Neuronal stem cell (in vitro differentiated cells): ENCODE data around the gene CLN6.
A peak's percentile ranks its signal among the peaks of the same experiment; 100 is the strongest.

Experiments used
- DNase-seq: peaks from one replicate; pipeline ENCODE4 v3.0.0-alpha.2; 2013; ENCODE audit warnings: low spot score
- H2AFZ ChIP-seq: one replicate; pipeline ENCODE4 v1.6.1; 2013; ENCODE audit warnings: mild to moderate bottlenecking, low read length, inconsistent platforms
- H2AK5ac ChIP-seq: 2 replicates; pipeline ENCODE4 v1.6.1; 2013; ENCODE audit warnings: low read depth, mild to moderate bottlenecking, inconsistent platforms, low read length, moderate library complexity, mixed read lengths
- H2BK120ac ChIP-seq: 2 replicates; pipeline ENCODE4 v1.6.1; 2013; ENCODE audit warnings: low read depth, mild to moderate bottlenecking, inconsistent platforms, low read length, moderate library complexity, mixed read lengths
- H2BK12ac ChIP-seq: one replicate; pipeline ENCODE4 v1.6.1; 2013; ENCODE audit warnings: low read length, inconsistent platforms
- H2BK15ac ChIP-seq: 2 replicates; pipeline ENCODE4 v1.6.1; 2013; ENCODE audit warnings: mild to moderate bottlenecking, low read length, inconsistent platforms, mixed read lengths
- H2BK5ac ChIP-seq: one replicate; pipeline ENCODE4 v1.6.1; 2013; ENCODE audit warnings: inconsistent platforms, mild to moderate bottlenecking, low read length, moderate library complexity
- H3K14ac ChIP-seq: one replicate; pipeline ENCODE4 v1.6.1; 2013; ENCODE audit warnings: low read length, inconsistent platforms
- H3K18ac ChIP-seq: 2 replicates; pipeline ENCODE4 v1.6.1; 2013; ENCODE audit warnings: low read length, inconsistent platforms
- H3K23ac ChIP-seq: 2 replicates; pipeline ENCODE4 v1.6.1; 2013; ENCODE audit warnings: low read depth, mild to moderate bottlenecking, mixed read lengths, low read length, inconsistent platforms; ENCODE audit not compliant: poor library complexity
- H3K27ac ChIP-seq: replicated peaks from 3 replicates; pipeline ENCODE4 v1.5.1; 2013; ENCODE audit warnings: low read length, inconsistent platforms
- H3K27me3 ChIP-seq, 3 experiments: 2 replicates each; pipeline ENCODE4 v1.6.1; 2013; ENCODE audit warnings: low read length in 3 of 3, mild to moderate bottlenecking in 2 of 3, inconsistent platforms in 1 of 3, low read depth in 1 of 3, mixed read lengths in 1 of 3, moderate library complexity in 1 of 3; ENCODE audit not compliant: control insufficient read depth in 3 of 3, insufficient read depth in 3 of 3
- H3K36me3 ChIP-seq, 2 donors: replicated peaks in 1 of 2; 2 replicates each; pipeline ENCODE4 v1.6.1; 2013; ENCODE audit warnings: low read length in 2 of 2; ENCODE audit not compliant: control insufficient read depth in 2 of 2, insufficient read depth in 2 of 2
- H3K4ac ChIP-seq: 2 replicates; pipeline ENCODE4 v1.6.1; 2013; ENCODE audit warnings: inconsistent platforms, mild to moderate bottlenecking, low read length, moderate library complexity
- H3K4me1 ChIP-seq, 2 donors: 1 replicate in 1 of 2; 2 replicates in 1 of 2; pipeline ENCODE4 v1.6.1; 2013; ENCODE audit warnings: low read length in 2 of 2, low read depth in 1 of 2; ENCODE audit not compliant: control insufficient read depth in 2 of 2, insufficient read depth in 1 of 2
- H3K4me2 ChIP-seq: one replicate; pipeline ENCODE4 v1.6.1; 2013; ENCODE audit warnings: mild to moderate bottlenecking, low read length, inconsistent platforms; ENCODE audit not compliant: insufficient read depth, poor library complexity, severe bottlenecking
- H3K4me3 ChIP-seq, 2 donors: 2 replicates each; pipeline ENCODE4 v1.5.1; 2013; ENCODE audit warnings: low read length in 2 of 2, mild to moderate bottlenecking in 2 of 2, inconsistent platforms in 1 of 2, moderate library complexity in 1 of 2
- H3K79me1 ChIP-seq: one replicate; pipeline ENCODE4 v1.6.1; 2013; ENCODE audit warnings: low read depth, mild to moderate bottlenecking, inconsistent platforms, low read length, moderate library complexity
- H3K9ac ChIP-seq: one replicate; pipeline ENCODE4 v1.6.1; 2013; ENCODE audit warnings: mild to moderate bottlenecking, low read depth, low read length, inconsistent platforms; ENCODE audit not compliant: poor library complexity
- H3K9me3 ChIP-seq, 2 donors: replicated peaks in 1 of 2; 2 replicates each; pipeline versions ENCODE3 to v1.6.1; 2013; ENCODE audit warnings: low read length in 2 of 2, mild to moderate bottlenecking in 2 of 2, inconsistent platforms in 1 of 2, low read depth in 1 of 2, mixed read lengths in 1 of 2, moderate library complexity in 1 of 2; ENCODE audit not compliant: control insufficient read depth in 2 of 2, insufficient read depth in 1 of 2
- H4K8ac ChIP-seq: one replicate; pipeline ENCODE4 v1.6.1; 2013; ENCODE audit warnings: low read depth, mild to moderate bottlenecking, inconsistent platforms, low read length, moderate library complexity
- H4K91ac ChIP-seq: one replicate; pipeline ENCODE4 v1.6.1; 2013; ENCODE audit warnings: low read length, low read depth, mild to moderate bottlenecking, inconsistent platforms; ENCODE audit not compliant: poor library complexity
- WGBS, 2 donors: extraction: QIAGEN DNeasy Blood & Tissue Kit; methylation state at CpG; one replicate each; pipeline ENCODE4 v1.1.7; 2013; ENCODE audit warnings: missing lambda C conversion rate in 2 of 2, mixed read lengths in 1 of 2; ENCODE audit not compliant: insufficient read length in 2 of 2, insufficient replicate concordance in 1 of 2; ENCODE audit errors: extremely low coverage in 2 of 2; 5-methylcytosine and 5-hydroxymethylcytosine counted together

Gene CLN6

GRCh38 chr15:68208636-68209240 lies 20.8 kb downstream of the CLN6 start:
- H3K4ac ChIP-seq, result no peak overlapping the region
- H2BK15ac ChIP-seq, result no peak overlapping the region
- H3K4me3 ChIP-seq, result no peak overlapping the region
- H3K27ac ChIP-seq, result no peak overlapping the region
- peak overlapping the region; percentile 42 for H3K18ac ChIP-seq
- H3K36me3 ChIP-seq, result peaks cover 8 to 68% of the 10 kb centered on the region in 2 donors
- H3K79me1 ChIP-seq, result peaks cover 14% of the 10 kb centered on the region
- no peaks in the 10 kb centered on the region for H3K27me3 ChIP-seq
- peaks cover 0 to 18% of the 10 kb centered on the region in 2 donors for H3K4me1 ChIP-seq
- no peak overlapping the region for H2BK5ac ChIP-seq
- no peak overlapping the region for H2BK12ac ChIP-seq
- WGBS, 2 donors, result no CpG with 5 or more reads among the region's 13 CpGs
- H3K9me3 ChIP-seq, result no peaks in the 10 kb centered on the region
- no peak overlapping the region for H3K9ac ChIP-seq
- no peak overlapping the region for H4K8ac ChIP-seq
- no peak overlapping the region for H2AK5ac ChIP-seq
- no peak overlapping the region for H2BK120ac ChIP-seq
- no peak overlapping the region for H4K91ac ChIP-seq
- no peak overlapping the region for H2AFZ ChIP-seq
- no peak overlapping the region for H3K4me2 ChIP-seq
- no peak for DNase-seq
- H3K14ac ChIP-seq, result no peak overlapping the region
- H3K23ac ChIP-seq, result no peak overlapping the region

GRCh38 chr15:68208136-68208535 lies 21.4 kb downstream of the CLN6 start:
- Histone ChIP-seq H3K36me3 (peaks cover 8 to 66% of the 10 kb centered on the region in 2 donors), H3K4me1 (peaks cover 0 to 18% of the 10 kb centered on the region in 2 donors), H3K4me3 (no peak overlapping the region), H4K91ac (no peak overlapping the region), H2BK15ac (no peak overlapping the region), H4K8ac (no peak overlapping the region), H2AFZ (no peak overlapping the region), H2BK120ac (no peak overlapping the region), H3K27ac (no peak overlapping the region), H3K14ac (no peak overlapping the region), H3K23ac (peak overlapping the region; percentile 50), H3K79me1 (peaks cover 14% of the 10 kb centered on the region), H3K4me2 (no peak overlapping the region), H3K9ac (peak overlapping the region; percentile 57), H3K4ac (no peak overlapping the region), H3K18ac (no peak overlapping the region), H2BK5ac (peak overlapping the region; percentile 20), H3K9me3 (no peaks in the 10 kb centered on the region), H2AK5ac (no peak overlapping the region), H3K27me3 (no peaks in the 10 kb centered on the region), H2BK12ac (no peak overlapping the region)
- DNase-seq, result no peak
- WGBS, 2 donors, result no CpG with 5 or more reads among the region's 16 CpGs

GRCh38 chr15:68207176-68207935 lies 22.2 kb downstream of the CLN6 start:
- Histone ChIP-seq H3K79me1 (peaks cover 14% of the 10 kb centered on the region), H2AK5ac (no peak overlapping the region), H4K8ac (no peak overlapping the region), H3K4me2 (no peak overlapping the region), H3K27me3 (no peaks in the 10 kb centered on the region), H3K9ac (peak overlapping the region; percentile 16), H3K4me3 (no peak overlapping the region), H2AFZ (no peak overlapping the region), H3K14ac (peak overlapping the region; percentile 6), H3K9me3 (no peaks in the 10 kb centered on the region), H3K36me3 (peaks cover 8 to 66% of the 10 kb centered on the region in 2 donors), H3K18ac (peak overlapping the region; percentile 27), H3K4ac (no peak overlapping the region), H4K91ac (no peak overlapping the region), H2BK15ac (no peak overlapping the region), H2BK12ac (no peak overlapping the region), H3K4me1 (peaks cover 0 to 18% of the 10 kb centered on the region in 2 donors), H3K27ac (no peak overlapping the region), H3K23ac (peak overlapping the region; percentile 83), H2BK5ac (peak overlapping the region; percentile 85), H2BK120ac (no peak overlapping the region)
- WGBS, 2 donors, result no CpG with 5 or more reads among the region's 12 CpGs
- no peak for DNase-seq

GRCh38 chr15:68206711-68207151 lies 22.8 kb downstream of the CLN6 start:
- Histone ChIP-seq H2BK12ac (no peak overlapping the region), H3K23ac (peak overlapping the region; percentile 10), H3K4me3 (no peak overlapping the region), H3K4ac (no peak overlapping the region), H3K27me3 (no peaks in the 10 kb centered on the region), H3K79me1 (peaks cover 14% of the 10 kb centered on the region), H2BK5ac (no peak overlapping the region), H3K9ac (peak overlapping the region; percentile 13), H4K91ac (no peak overlapping the region), H2BK15ac (no peak overlapping the region), H2BK120ac (no peak overlapping the region), H3K4me2 (no peak overlapping the region), H3K36me3 (peaks cover 8 to 59% of the 10 kb centered on the region in 2 donors), H3K4me1 (peaks cover 5 to 22% of the 10 kb centered on the region in 2 donors), H3K27ac (no peak overlapping the region), H3K9me3 (no peaks in the 10 kb centered on the region), H3K14ac (no peak overlapping the region), H2AK5ac (peak overlapping the region; percentile 54), H4K8ac (no peak overlapping the region), H3K18ac (peak overlapping the region; percentile 36), H2AFZ (no peak overlapping the region)
- DNase-seq, result no peak
- WGBS, 2 donors, result no CpG with 5 or more reads among the region's 12 CpGs
